ENCODE measurements around the gene NUDT16L1.

The NUDT16L1 gene

GRCh38 chr16:4654964-4655590 lies 38.3 kb upstream of the NUDT16L1 start:
- Histone ChIP-seq H3K27me3 (ENCODE audit: control insufficient read depth, insufficient read depth, low read length, poor library complexity, severe bottlenecking) (no peaks in the 10 kb centered on the region), H3K36me3 (ENCODE audit: control insufficient read depth, insufficient read depth, low read length) (no peaks in the 10 kb centered on the region), H3K9me3 (ENCODE audit: control insufficient read depth, low read length) (no peaks in the 10 kb centered on the region), H3K4me1 (ENCODE audit: control insufficient read depth, insufficient read depth, low read length) (no peaks in the 10 kb centered on the region), H3K4me3 (ENCODE audit: insufficient read depth, low read depth, low read length) (no peak overlapping the region), H3K27ac (ENCODE audit: insufficient read depth, low read depth, low read length, poor library complexity, severe bottlenecking) (no peak overlapping the region)
- 97% methylated on average over 12 of the region's 12 CpGs for WGBS, 2 experiments

GRCh38 chr16:4655801-4656200 lies 37.6 kb upstream of the NUDT16L1 start:
- Histone ChIP-seq H3K27ac (ENCODE audit: insufficient read depth, low read depth, low read length, poor library complexity, severe bottlenecking) (no peak overlapping the region), H3K27me3 (ENCODE audit: control insufficient read depth, insufficient read depth, low read length, poor library complexity, severe bottlenecking) (no peaks in the 10 kb centered on the region), H3K9me3 (ENCODE audit: control insufficient read depth, low read length) (no peaks in the 10 kb centered on the region), H3K4me3 (ENCODE audit: insufficient read depth, low read depth, low read length) (no peak overlapping the region), H3K4me1 (ENCODE audit: control insufficient read depth, insufficient read depth, low read length) (no peaks in the 10 kb centered on the region), H3K36me3 (ENCODE audit: control insufficient read depth, insufficient read depth, low read length) (no peaks in the 10 kb centered on the region)
- WGBS, 2 experiments: 93 to 96% methylated on average over 6 of the region's 6 CpGs

DNA sequence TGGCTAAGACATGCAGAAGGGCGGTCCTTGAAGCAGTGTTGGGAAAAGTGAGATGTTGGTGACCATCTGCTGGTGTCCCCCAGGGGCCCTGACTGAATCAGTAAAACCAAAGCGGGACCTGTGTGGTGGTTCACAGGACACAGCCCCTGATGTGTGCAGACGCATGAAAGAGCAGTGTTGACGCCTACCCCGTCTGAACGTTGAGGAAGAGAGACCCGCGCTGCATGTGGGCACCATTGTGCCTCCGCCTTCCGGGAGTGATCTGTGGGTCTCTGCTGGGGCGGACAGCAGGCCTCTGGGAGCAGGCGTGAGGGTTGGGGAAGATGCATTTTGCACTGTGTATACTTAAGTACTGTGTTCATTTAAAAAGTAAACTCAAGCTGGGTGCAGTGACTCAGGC lies 37.1 kb upstream of the NUDT16L1 start:
- no peak overlapping the region for H3K27ac ChIP-seq (ENCODE audit: insufficient read depth, low read depth, low read length, poor library complexity, severe bottlenecking)
- no peaks in the 10 kb centered on the region for H3K27me3 ChIP-seq (ENCODE audit: control insufficient read depth, insufficient read depth, low read length, poor library complexity, severe bottlenecking)
- 96 to 97% methylated on average over 12 of the region's 12 CpGs for WGBS, 2 experiments
- no peaks in the 10 kb centered on the region for H3K9me3 ChIP-seq (ENCODE audit: control insufficient read depth, low read length)
- H3K4me3 ChIP-seq (ENCODE audit: insufficient read depth, low read depth, low read length): no peak overlapping the region
- H3K36me3 ChIP-seq (ENCODE audit: control insufficient read depth, insufficient read depth, low read length): no peaks in the 10 kb centered on the region
- no peaks in the 10 kb centered on the region for H3K4me1 ChIP-seq (ENCODE audit: control insufficient read depth, insufficient read depth, low read length)

GRCh38 chr16:4656695-4657686 lies 36.4 kb upstream of the NUDT16L1 start:
- Histone ChIP-seq H3K36me3 (ENCODE audit: control insufficient read depth, insufficient read depth, low read length) (no peaks in the 10 kb centered on the region), H3K4me1 (ENCODE audit: control insufficient read depth, insufficient read depth, low read length) (no peaks in the 10 kb centered on the region), H3K27me3 (ENCODE audit: control insufficient read depth, insufficient read depth, low read length, poor library complexity, severe bottlenecking) (no peaks in the 10 kb centered on the region), H3K27ac (ENCODE audit: insufficient read depth, low read depth, low read length, poor library complexity, severe bottlenecking) (no peak overlapping the region), H3K4me3 (ENCODE audit: insufficient read depth, low read depth, low read length) (no peak overlapping the region), H3K9me3 (ENCODE audit: control insufficient read depth, low read length) (no peaks in the 10 kb centered on the region)
- WGBS, 2 experiments: 91 to 92% methylated on average over 23 of the region's 25 CpGs

GRCh38 chr16:4659363-4660353 lies 33.7 kb upstream of the NUDT16L1 start:
- Histone ChIP-seq H3K27ac (ENCODE audit: insufficient read depth, low read depth, low read length, poor library complexity, severe bottlenecking) (no peak overlapping the region), H3K36me3 (ENCODE audit: control insufficient read depth, insufficient read depth, low read length) (peaks cover 2% of the 10 kb centered on the region)

GRCh38 chr16:4660454-4661007 lies 32.8 kb upstream of the NUDT16L1 start:
- Histone ChIP-seq H3K4me3 (ENCODE audit: insufficient read depth, low read depth, low read length) (no peak overlapping the region), H3K4me1 (ENCODE audit: control insufficient read depth, insufficient read depth, low read length) (no peaks in the 10 kb centered on the region), H3K9me3 (ENCODE audit: control insufficient read depth, low read length) (no peaks in the 10 kb centered on the region), H3K27ac (ENCODE audit: insufficient read depth, low read depth, low read length, poor library complexity, severe bottlenecking) (no peak overlapping the region), H3K36me3 (ENCODE audit: control insufficient read depth, insufficient read depth, low read length) (peaks cover 3% of the 10 kb centered on the region), H3K27me3 (ENCODE audit: control insufficient read depth, insufficient read depth, low read length, poor library complexity, severe bottlenecking) (no peaks in the 10 kb centered on the region)
- 92% methylated on average over 18 of the region's 18 CpGs for WGBS, 2 experiments

More at GRCh38 chr16:4659363-4660353, 33.7 kb upstream of the NUDT16L1 start:
- H3K4me1 ChIP-seq (ENCODE audit: control insufficient read depth, insufficient read depth, low read length): no peaks in the 10 kb centered on the region
- H3K4me3 ChIP-seq (ENCODE audit: insufficient read depth, low read depth, low read length): no peak overlapping the region
- WGBS, 2 experiments: 95% methylated on average over 29 of the region's 29 CpGs
- no peaks in the 10 kb centered on the region for H3K27me3 ChIP-seq (ENCODE audit: control insufficient read depth, insufficient read depth, low read length, poor library complexity, severe bottlenecking)
- H3K9me3 ChIP-seq (ENCODE audit: control insufficient read depth, low read length): no peaks in the 10 kb centered on the region

DNA sequence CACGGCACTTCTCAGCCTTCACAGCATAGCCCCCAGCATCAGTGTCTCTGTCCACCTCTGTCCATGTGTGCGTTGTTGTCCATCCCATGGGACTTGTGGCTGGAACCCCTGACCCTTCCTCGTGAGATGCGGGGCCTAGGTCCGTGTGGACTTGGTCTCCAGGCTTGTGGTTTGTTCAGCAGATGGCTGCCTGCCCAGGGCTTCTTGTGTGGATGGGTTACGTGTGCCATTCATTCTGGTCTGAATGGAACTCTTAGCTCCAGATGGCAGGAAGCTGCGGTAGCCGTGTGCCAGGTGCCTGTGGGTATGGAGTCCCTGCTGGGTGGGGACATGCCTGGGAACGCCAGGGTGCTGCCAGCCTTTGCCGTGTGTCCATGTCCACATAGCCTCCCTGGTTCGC lies 31.7 kb upstream of the NUDT16L1 start:
- whole genome bisulfite sequencing, 2 experiments: 91 to 93% methylated on average over 11 of the region's 11 CpGs
- H3K36me3 ChIP-seq (ENCODE audit: control insufficient read depth, insufficient read depth, low read length): peaks cover 3% of the 10 kb centered on the region

DNA sequence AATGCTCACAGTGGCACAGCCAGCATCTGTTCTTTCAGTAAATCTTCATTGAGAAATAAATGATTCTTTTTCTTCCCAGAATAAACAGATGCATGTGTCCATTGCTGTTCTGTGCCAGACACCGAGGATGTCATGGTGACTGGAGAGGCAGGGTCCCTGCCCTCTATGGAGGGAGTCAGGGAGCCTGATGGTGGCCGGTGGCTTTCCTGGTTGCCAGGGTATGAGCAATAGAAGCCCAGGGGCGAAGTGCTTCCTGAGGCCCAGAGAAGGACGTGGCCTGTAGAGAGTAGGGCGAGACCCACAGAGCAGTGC lies 29.9 kb upstream of the NUDT16L1 start:
- Histone ChIP-seq H3K36me3 (ENCODE audit: control insufficient read depth, insufficient read depth, low read length) (peaks cover 16% of the 10 kb centered on the region), H3K4me3 (ENCODE audit: insufficient read depth, low read depth, low read length) (no peak overlapping the region), H3K27me3 (ENCODE audit: control insufficient read depth, insufficient read depth, low read length, poor library complexity, severe bottlenecking) (no peaks in the 10 kb centered on the region), H3K9me3 (ENCODE audit: control insufficient read depth, low read length) (no peaks in the 10 kb centered on the region), H3K4me1 (ENCODE audit: control insufficient read depth, insufficient read depth, low read length) (no peaks in the 10 kb centered on the region), H3K27ac (ENCODE audit: insufficient read depth, low read depth, low read length, poor library complexity, severe bottlenecking) (no peak overlapping the region)
- WGBS, 2 experiments: 93 to 95% methylated on average over 5 of the region's 5 CpGs

More for the DNA sequence above, 31.7 kb upstream of the NUDT16L1 start:
- Histone ChIP-seq H3K9me3 (ENCODE audit: control insufficient read depth, low read length) (no peaks in the 10 kb centered on the region), H3K4me3 (ENCODE audit: insufficient read depth, low read depth, low read length) (no peak overlapping the region), H3K27me3 (ENCODE audit: control insufficient read depth, insufficient read depth, low read length, poor library complexity, severe bottlenecking) (no peaks in the 10 kb centered on the region), H3K4me1 (ENCODE audit: control insufficient read depth, insufficient read depth, low read length) (no peaks in the 10 kb centered on the region), H3K27ac (ENCODE audit: insufficient read depth, low read depth, low read length, poor library complexity, severe bottlenecking) (no peak overlapping the region)

- H3K36me3 ChIP-seq (ENCODE audit: control insufficient read depth, insufficient read depth, low read length): peaks cover 21% of the 10 kb centered on the region
- H3K4me3 ChIP-seq (ENCODE audit: insufficient read depth, low read depth, low read length): no peak overlapping the region
- no peaks in the 10 kb centered on the region for H3K9me3 ChIP-seq (ENCODE audit: control insufficient read depth, low read length)
- H3K27ac ChIP-seq (ENCODE audit: insufficient read depth, low read depth, low read length, poor library complexity, severe bottlenecking): no peak overlapping the region
- no peaks in the 10 kb centered on the region for H3K27me3 ChIP-seq (ENCODE audit: control insufficient read depth, insufficient read depth, low read length, poor library complexity, severe bottlenecking)
- 95% methylated on average over 25 of the region's 25 CpGs for WGBS, 2 experiments
- no peaks in the 10 kb centered on the region for H3K4me1 ChIP-seq (ENCODE audit: control insufficient read depth, insufficient read depth, low read length)
These were observed 29.4 kb upstream of the NUDT16L1 start for GRCh38 chr16:4663777-4664465.
